Smooth muscle cell (in vitro differentiated cells): ENCODE results near the gene CDH22. TPM values are rescaled to one million over a fixed set of nuclear protein-coding genes. Genes with fewer than 3 reads are reported as not detected.

Source experiments
- DNase-seq: peaks from one replicate; lab custom pipeline; 2025; ENCODE audit not compliant: unreplicated experiment; lab: John Stamatoyannopoulos, UW
- H2AFZ ChIP-seq: fragments of 200-600 bp; sonication (generic); 2 replicates; pipeline ENCODE4 v1.6.0; 2016; ENCODE audit warnings: antibody characterized with exemption, low read depth, mild to moderate bottlenecking
- H3F3A ChIP-seq: fragments of 200-600 bp; sonication (generic); 2 replicates; pipeline ENCODE4 v1.6.0; 2017; ENCODE audit warnings: antibody characterized with exemption, low read depth
- H3K27ac ChIP-seq: fragments of 200-600 bp; sonication (generic); 2 replicates; pipeline ENCODE4 v1.5.1; 2016; ENCODE audit warnings: low read depth, mild to moderate bottlenecking
- H3K27me3 ChIP-seq: fragments of 200-600 bp; sonication (generic); 2 replicates; pipeline ENCODE4 v1.6.1; 2016; ENCODE audit warnings: low read depth, mild to moderate bottlenecking
- H3K36me3 ChIP-seq: fragments of 200-600 bp; sonication (generic); 2 replicates; pipeline ENCODE4 v1.5.1; 2016; ENCODE audit warnings: low read depth
- H3K4me1 ChIP-seq: fragments of 200-600 bp; sonication (generic); 2 replicates; pipeline ENCODE4 v1.5.1; 2016; ENCODE audit warnings: low read depth
- H3K4me2 ChIP-seq: fragments of 200-600 bp; sonication (generic); 2 replicates; pipeline ENCODE4 v1.6.0; 2016; ENCODE audit warnings: mild to moderate bottlenecking
- H3K4me3 ChIP-seq: fragments of 200-600 bp; sonication (generic); 2 replicates; pipeline ENCODE4 v1.5.1; 2016; ENCODE audit warnings: mild to moderate bottlenecking
- H3K79me2 ChIP-seq: fragments of 200-600 bp; sonication (generic); 2 replicates; pipeline ENCODE4 v1.6.0; 2016; ENCODE audit warnings: low read depth, mild to moderate bottlenecking
- H3K9ac ChIP-seq: fragments of 200-600 bp; sonication (generic); 2 replicates; pipeline ENCODE4 v1.6.0; 2016; ENCODE audit warnings: low read depth
- H3K9me3 ChIP-seq: fragments of 200-600 bp; sonication (generic); replicated peaks from 2 replicates; pipeline ENCODE4 v1.5.1; 2016; ENCODE audit warnings: low read depth
- H4K20me1 ChIP-seq: fragments of 200-600 bp; sonication (generic); 2 replicates; pipeline ENCODE4 v1.6.0; 2016; ENCODE audit warnings: low read depth
- WGBS: methylation state at CpG from one replicate; pipeline ENCODE4 v1.1.7; 2016; ENCODE audit warnings: low lambda C conversion rate; 5-methylcytosine and 5-hydroxymethylcytosine counted together
- polyA plus RNA-seq: library from polyadenylated mRNA; unstranded; fragments of >200 nt; fragmentation: Nextera tagmentation; extraction: Ambion mirVana; gene quantifications from 2 replicates; pipeline ENCODE4 v1.2.1, GENCODE V29; 2016
- total RNA-seq: library from RNA; depleted of rRNA; stranded (reverse); fragments of >200 nt; gene quantifications from 2 replicates; pipeline ENCODE4 v1.2.3, GENCODE V29; 2014
- TF ChIP-seq, protein P1 (sequence below): fragments of 200-600 bp; sonication (generic); IDR thresholded peaks from 2 replicates; pipeline ENCODE4 v1.5.1; 2017; ENCODE audit warnings: borderline replicate concordance, mild to moderate bottlenecking, antibody characterized with exemption; ENCODE audit not compliant: insufficient read depth, poor library complexity, severe bottlenecking

Gene CDH22
- total and polyA plus RNA-seq, 2 experiments from 2014 or later, result not detected

DNA sequence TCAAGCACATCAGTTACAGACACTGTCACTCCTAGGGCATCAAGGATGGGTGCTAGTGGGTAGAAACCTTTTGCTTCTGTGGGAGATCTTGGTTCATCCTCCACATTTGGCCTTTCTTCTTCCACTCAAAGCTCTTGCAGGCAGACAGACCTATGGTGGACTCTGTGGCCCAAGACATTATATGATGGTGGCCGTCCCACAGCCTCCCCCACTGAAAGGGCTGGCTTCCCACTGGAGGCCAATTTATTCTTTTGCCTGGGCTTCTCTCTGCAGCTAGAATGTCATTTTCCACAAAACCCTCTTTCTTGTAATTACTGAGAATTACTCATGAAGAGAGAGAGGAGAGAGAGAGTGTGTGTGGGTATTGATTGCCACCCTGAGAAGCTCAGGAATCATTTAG lies 146.4 kb downstream of the CDH22 start:
- Histone ChIP-seq H3K4me2 (no peak overlapping the region), H3K4me1 (no peaks in the 10 kb centered on the region)
- no peak for DNase-seq

DNA sequence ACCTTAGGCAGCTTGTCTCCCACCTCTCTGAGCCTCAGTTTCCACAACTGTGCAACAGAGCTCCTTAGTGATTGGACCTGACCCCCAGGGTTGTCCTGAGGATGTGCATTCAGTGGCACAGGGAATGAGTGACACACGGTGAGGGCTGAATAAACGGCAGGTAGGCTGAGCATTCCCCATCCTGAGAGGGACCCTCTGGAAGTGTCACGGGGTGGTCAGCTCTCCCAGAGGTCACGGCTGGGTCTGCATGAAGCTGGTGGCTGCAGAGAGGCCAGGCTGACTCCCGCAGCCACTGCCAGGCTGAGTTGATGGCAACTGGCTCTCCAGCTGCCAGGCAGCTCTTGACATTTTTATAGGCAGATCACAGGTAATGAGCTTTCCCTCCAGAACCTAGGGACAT lies 147.6 kb downstream of the CDH22 start:
- TF ChIP-seq, protein P1, sequence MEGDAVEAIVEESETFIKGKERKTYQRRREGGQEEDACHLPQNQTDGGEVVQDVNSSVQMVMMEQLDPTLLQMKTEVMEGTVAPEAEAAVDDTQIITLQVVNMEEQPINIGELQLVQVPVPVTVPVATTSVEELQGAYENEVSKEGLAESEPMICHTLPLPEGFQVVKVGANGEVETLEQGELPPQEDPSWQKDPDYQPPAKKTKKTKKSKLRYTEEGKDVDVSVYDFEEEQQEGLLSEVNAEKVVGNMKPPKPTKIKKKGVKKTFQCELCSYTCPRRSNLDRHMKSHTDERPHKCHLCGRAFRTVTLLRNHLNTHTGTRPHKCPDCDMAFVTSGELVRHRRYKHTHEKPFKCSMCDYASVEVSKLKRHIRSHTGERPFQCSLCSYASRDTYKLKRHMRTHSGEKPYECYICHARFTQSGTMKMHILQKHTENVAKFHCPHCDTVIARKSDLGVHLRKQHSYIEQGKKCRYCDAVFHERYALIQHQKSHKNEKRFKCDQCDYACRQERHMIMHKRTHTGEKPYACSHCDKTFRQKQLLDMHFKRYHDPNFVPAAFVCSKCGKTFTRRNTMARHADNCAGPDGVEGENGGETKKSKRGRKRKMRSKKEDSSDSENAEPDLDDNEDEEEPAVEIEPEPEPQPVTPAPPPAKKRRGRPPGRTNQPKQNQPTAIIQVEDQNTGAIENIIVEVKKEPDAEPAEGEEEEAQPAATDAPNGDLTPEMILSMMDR, result no peak
- Histone ChIP-seq H3K4me2 (no peak overlapping the region), H3F3A (no peaks in the 10 kb centered on the region), H3K27ac (no peak overlapping the region), H2AFZ (no peak overlapping the region), H3K9ac (no peak overlapping the region), H3K36me3 (no peaks in the 10 kb centered on the region), H3K27me3 (peaks cover 22% of the 10 kb centered on the region), H3K79me2 (no peaks in the 10 kb centered on the region), H3K4me1 (no peaks in the 10 kb centered on the region), H3K4me3 (no peak overlapping the region), H3K9me3 (no peaks in the 10 kb centered on the region), H4K20me1 (no peaks in the 10 kb centered on the region)
- no peak for DNase-seq
- 89% methylated on average over 5 of the region's 5 CpGs for WGBS

More for the DNA sequence above, 146.4 kb downstream of the CDH22 start:
- 67% methylated on average over 1 of the region's 1 CpG for WGBS
- Histone ChIP-seq H4K20me1 (no peaks in the 10 kb centered on the region), H3K4me3 (no peak overlapping the region), H3K27ac (no peak overlapping the region), H3F3A (no peaks in the 10 kb centered on the region), H3K27me3 (peaks cover 17% of the 10 kb centered on the region), H3K36me3 (no peaks in the 10 kb centered on the region), H3K9ac (no peak overlapping the region), H2AFZ (no peak overlapping the region), H3K79me2 (no peaks in the 10 kb centered on the region), H3K9me3 (no peaks in the 10 kb centered on the region)
- TF ChIP-seq, protein P1, result no peak

DNA sequence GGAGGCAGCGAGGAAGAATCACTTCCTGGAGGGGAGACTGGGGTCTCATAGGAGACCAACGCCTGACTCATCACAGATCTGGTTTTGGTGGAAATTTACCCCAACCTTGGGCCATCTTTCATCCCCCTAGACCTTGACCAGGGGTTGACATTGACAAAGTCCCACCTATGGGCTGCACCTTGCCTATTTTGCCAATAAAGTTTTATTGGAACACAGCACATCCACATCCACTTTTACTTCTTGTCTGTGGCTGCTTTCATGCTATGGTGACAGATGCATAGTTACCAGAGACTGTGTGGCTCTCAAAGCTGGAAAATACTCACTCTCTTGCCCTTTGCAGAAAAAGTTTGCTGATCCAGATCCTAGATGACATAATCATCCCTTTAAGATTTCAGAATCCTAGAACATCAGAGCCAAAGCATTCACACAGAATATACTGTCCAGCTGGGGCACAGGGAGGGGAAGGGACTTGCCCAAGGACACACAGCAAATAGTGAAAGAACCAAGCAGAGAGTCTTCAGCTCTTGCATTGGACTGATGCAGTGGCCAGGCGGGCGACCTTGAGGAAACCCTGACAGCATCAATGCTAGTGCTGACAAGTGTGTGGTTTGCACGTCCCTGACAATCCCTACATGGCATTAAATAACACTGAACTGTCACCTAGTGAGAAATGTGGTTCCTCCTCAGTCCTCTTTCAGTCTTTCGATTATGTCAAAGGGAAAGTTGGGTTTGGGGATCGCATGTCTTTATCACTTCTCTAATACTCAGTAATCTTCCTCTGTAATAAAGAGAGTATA lies 149.0 kb downstream of the CDH22 start:
- 55% methylated on average over 7 of the region's 7 CpGs for WGBS
- H3F3A ChIP-seq, result no peaks in the 10 kb centered on the region
- no peaks in the 10 kb centered on the region for H3K4me1 ChIP-seq
- H3K9me3 ChIP-seq, result no peaks in the 10 kb centered on the region
- H3K27ac ChIP-seq, result no peak overlapping the region
- H4K20me1 ChIP-seq, result no peaks in the 10 kb centered on the region
- H3K4me2 ChIP-seq, result no peak overlapping the region
- no peaks in the 10 kb centered on the region for H3K79me2 ChIP-seq
- H3K27me3 ChIP-seq, result peaks cover 25% of the 10 kb centered on the region
- H3K4me3 ChIP-seq, result no peak overlapping the region
- H3K9ac ChIP-seq, result no peak overlapping the region
- H3K36me3 ChIP-seq, result no peaks in the 10 kb centered on the region
- H2AFZ ChIP-seq, result no peak overlapping the region
- TF ChIP-seq, protein P1, result no peak
- DNase-seq, result no peak

DNA sequence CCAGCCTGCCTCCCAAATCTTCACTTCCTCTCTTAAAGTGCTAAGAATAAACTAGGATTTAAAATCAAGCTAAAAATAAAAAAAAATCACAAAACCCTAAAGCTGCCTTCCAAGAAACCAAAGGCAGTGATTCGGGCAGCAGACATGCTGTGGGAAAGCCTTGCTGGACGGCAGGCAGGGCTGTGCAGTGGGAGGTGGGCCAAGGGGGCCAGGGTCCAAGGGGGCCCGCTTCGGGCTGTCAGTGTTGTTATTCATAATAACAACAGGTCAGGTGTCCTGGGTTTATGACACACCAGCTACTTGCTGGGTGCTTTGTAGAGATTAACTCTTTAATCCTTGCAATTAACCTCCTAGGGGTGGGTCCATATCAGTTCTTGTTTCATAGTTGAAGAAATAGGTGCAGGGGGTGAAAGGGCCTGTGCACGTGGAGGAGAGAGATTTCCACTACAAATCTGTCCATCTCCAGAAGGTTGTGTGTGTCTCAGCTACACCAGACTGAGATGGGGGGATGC lies 149.8 kb downstream of the CDH22 start:
- H3K36me3 ChIP-seq, result no peaks in the 10 kb centered on the region
- TF ChIP-seq, protein P1, result no peak
- H3K27me3 ChIP-seq, result peaks cover 25% of the 10 kb centered on the region
- no peaks in the 10 kb centered on the region for H3K79me2 ChIP-seq
- no peak overlapping the region for H3K9ac ChIP-seq
- no peak overlapping the region for H3K4me2 ChIP-seq
- H4K20me1 ChIP-seq, result no peaks in the 10 kb centered on the region
- H3K4me3 ChIP-seq, result no peak overlapping the region
- WGBS, result 57% methylated on average over 5 of the region's 5 CpGs
- H3F3A ChIP-seq, result no peaks in the 10 kb centered on the region
- no peaks in the 10 kb centered on the region for H3K4me1 ChIP-seq
- no peaks in the 10 kb centered on the region for H3K9me3 ChIP-seq
- H3K27ac ChIP-seq, result no peak overlapping the region
- no peak for DNase-seq
- H2AFZ ChIP-seq, result no peak overlapping the region
